ENCODE data around the gene F2RL2.

F2RL2 gene

GRCh38 chr5:76594107-76594506, 29.1 kb downstream of the F2RL2 start:
- H3K4me3 ChIP-seq (replicated peaks in 1 of 2; ENCODE audit: low read depth in 2 of 2, low read length in 2 of 2), result no peak overlapping the region
- TF ChIP-seq, protein P1, sequence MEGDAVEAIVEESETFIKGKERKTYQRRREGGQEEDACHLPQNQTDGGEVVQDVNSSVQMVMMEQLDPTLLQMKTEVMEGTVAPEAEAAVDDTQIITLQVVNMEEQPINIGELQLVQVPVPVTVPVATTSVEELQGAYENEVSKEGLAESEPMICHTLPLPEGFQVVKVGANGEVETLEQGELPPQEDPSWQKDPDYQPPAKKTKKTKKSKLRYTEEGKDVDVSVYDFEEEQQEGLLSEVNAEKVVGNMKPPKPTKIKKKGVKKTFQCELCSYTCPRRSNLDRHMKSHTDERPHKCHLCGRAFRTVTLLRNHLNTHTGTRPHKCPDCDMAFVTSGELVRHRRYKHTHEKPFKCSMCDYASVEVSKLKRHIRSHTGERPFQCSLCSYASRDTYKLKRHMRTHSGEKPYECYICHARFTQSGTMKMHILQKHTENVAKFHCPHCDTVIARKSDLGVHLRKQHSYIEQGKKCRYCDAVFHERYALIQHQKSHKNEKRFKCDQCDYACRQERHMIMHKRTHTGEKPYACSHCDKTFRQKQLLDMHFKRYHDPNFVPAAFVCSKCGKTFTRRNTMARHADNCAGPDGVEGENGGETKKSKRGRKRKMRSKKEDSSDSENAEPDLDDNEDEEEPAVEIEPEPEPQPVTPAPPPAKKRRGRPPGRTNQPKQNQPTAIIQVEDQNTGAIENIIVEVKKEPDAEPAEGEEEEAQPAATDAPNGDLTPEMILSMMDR (IDR thresholded peaks at IDR 0.05; ENCODE audit: low read depth, low read length), result no peak
- no peak for DNase-seq (ENCODE audit: low read depth in 2 of 2)

DNA sequence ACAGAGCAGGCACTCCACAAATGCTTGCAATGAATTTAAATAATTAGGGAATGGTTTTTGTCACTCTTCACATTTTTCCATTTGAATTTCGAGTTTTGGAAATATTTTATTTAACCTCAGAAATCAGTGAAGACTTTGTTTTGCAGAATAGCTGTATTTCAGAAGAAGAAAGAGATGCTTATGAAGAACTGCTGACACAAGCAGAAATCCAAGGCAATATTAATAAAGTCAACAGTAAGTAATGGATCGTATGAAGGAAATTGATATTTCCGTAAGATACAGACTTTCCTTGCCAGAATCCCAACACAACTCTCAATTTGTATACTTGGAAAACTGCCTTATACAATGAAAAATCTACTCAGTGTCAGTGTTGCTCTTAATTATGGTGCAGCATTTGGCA, 30.5 kb downstream of the F2RL2 start:
- DNase-seq (ENCODE audit: low read depth in 2 of 2), result no peak
- no peak overlapping the region for H3K4me3 ChIP-seq (replicated peaks in 1 of 2; ENCODE audit: low read depth in 2 of 2, low read length in 2 of 2)
- TF ChIP-seq, protein P1 (IDR thresholded peaks at IDR 0.05; ENCODE audit: low read depth, low read length), result no peak

- DNase-seq (ENCODE audit: low read depth in 2 of 2), result no peak
- H3K4me3 ChIP-seq (replicated peaks in 1 of 2; ENCODE audit: low read depth in 2 of 2, low read length in 2 of 2), result no peak overlapping the region
- TF ChIP-seq, protein P1 (IDR thresholded peaks at IDR 0.05; ENCODE audit: low read depth, low read length), result no peak
These were observed 31.8 kb downstream of the F2RL2 start for GRCh38 chr5:76591366-76591765.

DNA sequence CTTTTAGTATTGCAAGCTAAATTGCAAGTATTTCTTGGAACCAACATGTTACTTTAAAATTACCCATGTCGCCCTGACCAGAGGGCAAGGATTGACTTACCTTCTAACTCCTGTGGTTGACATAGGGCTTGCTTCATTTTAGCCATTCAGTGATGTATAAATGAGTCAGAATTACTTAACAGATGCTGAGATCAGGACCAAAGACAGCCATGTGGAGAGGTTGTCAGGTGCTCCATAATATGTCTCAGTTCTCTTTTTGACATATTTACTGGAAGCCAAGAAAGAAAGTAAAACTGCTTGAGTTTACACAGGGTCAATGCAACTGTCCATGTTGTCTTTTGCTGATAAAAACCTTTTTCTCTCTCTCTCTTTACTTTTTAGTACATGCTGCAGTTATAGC, 33.2 kb downstream of the F2RL2 start:
- no peak overlapping the region for H3K4me3 ChIP-seq (replicated peaks in 1 of 2; ENCODE audit: low read depth in 2 of 2, low read length in 2 of 2)
- TF ChIP-seq, protein P1 (IDR thresholded peaks at IDR 0.05; ENCODE audit: low read depth, low read length), result no peak
- DNase-seq (ENCODE audit: low read depth in 2 of 2), result no peak

DNA sequence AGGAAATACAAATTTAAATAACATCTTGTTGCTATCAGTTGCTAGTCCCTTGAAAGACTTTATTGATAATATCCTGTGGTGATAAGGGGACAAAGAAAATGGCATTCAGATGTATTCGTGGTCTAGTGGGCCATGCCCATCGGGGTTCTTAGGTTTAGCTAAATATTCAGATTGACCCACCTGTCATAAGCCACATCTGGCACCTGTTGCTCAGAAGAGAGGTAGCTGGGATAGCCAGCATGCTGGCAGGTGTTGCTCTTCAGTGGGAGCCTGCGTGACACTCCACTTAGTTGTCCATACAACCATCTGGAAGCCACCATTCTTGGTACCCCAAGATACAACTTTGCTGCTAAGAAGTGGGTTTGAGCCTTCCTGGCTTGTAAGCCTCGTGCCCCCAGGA, 36.7 kb downstream of the F2RL2 start:
- no peak for DNase-seq (ENCODE audit: low read depth in 2 of 2)
- TF ChIP-seq, protein P1 (IDR thresholded peaks at IDR 0.05; ENCODE audit: low read depth, low read length), result no peak
- no peak overlapping the region for H3K4me3 ChIP-seq (replicated peaks in 1 of 2; ENCODE audit: low read depth in 2 of 2, low read length in 2 of 2)

DNA sequence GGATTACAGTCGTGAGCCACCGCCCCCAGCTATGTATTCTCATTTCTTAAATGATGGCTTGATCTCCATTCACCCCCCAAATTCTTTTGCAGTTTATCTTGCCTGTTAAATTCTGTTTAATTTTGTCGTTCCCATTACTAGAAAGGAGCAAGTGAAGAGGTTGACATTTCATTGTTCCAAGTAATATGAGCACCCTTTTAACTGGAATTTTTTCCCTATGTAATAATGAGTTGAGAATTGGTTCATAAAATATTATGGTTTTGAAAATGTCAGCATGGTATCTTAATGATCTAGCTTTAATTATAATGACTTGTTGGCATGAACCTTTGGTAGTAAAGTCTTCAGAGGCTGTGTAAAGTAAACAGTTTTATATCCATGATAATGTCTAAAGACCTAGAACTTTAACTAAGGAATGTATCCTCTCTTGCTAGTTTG, 37.4 kb downstream of the F2RL2 start:
- DNase-seq (ENCODE audit: low read depth in 2 of 2), result no peak
- H3K4me3 ChIP-seq (replicated peaks in 1 of 2; ENCODE audit: low read depth in 2 of 2, low read length in 2 of 2), result no peak overlapping the region
- TF ChIP-seq, protein P1 (IDR thresholded peaks at IDR 0.05; ENCODE audit: low read depth, low read length), result no peak
